ENCODE measurements around the gene MYO16. TPM values are rescaled to one million over a fixed set of nuclear protein-coding genes. Genes with fewer than 3 reads are reported as not detected.

Gene MYO16
- total RNA-seq: under 0.01 and 0.08 TPM in 2 replicates

GRCh38 chr13:108629181-108629752, at the start of gene MYO16:
Gene MYO16 (plus strand): TSS chr13:108629611. CDS start chr13:108629845, 234 bp downstream.

Data from epithelial cell of alveolus of lung (primary cell).